OCI-M2 (cell line): ENCODE results near the gene DNAI4.
"Not testable (repeated sequence)": the region's sequence is repeated elsewhere in the genome, so short reads cannot be mapped to it uniquely, and the experiment has no call there.

Experiments
- DNase-seq: peaks from one replicate; lab custom pipeline; 2025; ENCODE audit not compliant: unreplicated experiment; lab: John Stamatoyannopoulos, UW

Gene DNAI4

DNA sequence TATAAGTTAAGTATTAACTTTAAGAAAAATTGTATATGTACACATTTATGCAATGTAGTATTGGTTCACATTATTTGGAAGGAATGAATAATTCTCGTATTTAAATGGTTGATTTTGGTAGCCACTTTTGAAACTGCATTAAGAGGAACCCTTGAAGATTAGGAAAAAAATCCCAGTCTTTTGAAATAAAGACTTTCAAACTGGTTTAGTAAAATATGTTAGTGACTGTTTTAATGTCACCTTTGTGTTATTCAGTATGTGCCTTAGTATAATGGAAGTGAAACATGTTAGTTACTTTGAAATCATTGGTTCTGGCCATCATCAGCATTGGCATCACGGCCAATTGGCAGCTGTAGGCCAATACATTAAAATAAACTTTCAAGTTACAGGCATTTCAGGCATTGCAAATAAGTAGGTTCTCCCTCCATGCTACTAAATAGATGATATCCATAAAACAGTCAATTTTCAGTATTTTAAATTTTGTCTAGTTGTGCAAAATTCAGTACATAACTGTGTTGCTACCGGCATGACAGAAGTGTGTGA is 4.6 kb upstream of the DNAI4 start:
- DNase-seq = no peak

DNA sequence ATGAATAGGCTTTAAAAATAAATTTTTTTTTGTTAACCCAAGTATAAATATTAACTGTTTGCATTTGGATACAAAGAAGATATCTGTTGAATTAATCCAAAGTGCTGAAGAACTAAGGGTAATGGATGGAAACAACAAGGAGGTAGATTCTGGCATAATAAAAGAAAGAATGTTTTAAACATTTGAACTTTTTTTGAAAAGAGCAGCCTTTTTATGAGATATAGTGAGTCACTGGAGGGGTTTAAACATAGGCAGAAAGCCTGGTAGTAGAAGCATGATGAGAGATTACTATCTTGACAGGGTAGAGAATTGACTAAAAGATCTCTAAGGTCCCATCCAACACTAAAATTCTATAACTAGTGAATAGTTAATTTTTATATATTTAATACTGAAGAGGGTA is 2.9 kb upstream of the DNAI4 start:
- no peak for DNase-seq

DNA sequence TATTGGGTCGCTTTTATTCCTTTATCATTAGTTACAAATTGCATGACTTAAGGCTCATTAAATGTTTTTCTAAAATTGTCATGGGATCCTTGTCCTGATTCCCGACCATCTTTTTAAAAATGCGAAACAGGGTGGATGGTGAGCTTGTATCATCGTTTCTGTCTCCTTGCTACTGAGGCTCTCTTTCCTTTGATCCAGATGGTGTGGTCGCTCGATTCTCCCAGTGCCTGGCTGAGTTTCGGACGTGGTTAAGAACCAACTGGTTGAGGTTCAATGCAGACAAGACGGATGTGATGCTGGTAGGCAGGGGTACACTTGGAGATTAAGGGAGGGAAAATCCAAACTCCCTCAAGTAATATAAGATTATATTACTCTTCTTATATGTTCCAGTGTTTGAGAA is 1.3 kb upstream of the DNAI4 start:
- DNase-seq = no peak

- no peak for DNase-seq
These were observed 878 bp upstream of the DNAI4 start for GRCh38 chr1:66925558-66925910.

GRCh38 chr1:66920543-66920942 is 4.1 kb downstream of the DNAI4 start:
- DNase-seq = no peak

GRCh38 chr1:66919828-66920227 is 4.8 kb downstream of the DNAI4 start:
- DNase-seq = no peak

DNA sequence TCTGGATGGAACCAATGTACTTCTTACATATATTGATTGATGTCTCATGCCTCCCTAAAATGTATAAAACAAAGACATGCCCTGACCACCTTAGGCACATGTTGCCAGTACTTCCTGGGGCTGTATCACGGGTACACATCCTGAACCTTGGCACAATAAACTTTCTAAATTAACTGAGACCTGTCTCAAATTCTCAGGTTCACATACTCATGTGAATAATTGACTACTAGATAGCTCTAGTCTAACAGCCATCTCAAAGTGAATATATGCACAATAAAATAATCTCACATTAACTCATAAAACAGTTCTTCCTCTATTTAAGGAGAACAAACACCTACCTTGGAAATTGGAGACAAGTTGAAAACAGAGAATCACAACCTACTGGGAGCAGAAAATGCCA is 5.6 kb downstream of the DNAI4 start:
- DNase-seq = no peak

- DNase-seq = no peak
These were observed 7.2 kb downstream of the DNAI4 start for GRCh38 chr1:66917476-66917875.

DNA sequence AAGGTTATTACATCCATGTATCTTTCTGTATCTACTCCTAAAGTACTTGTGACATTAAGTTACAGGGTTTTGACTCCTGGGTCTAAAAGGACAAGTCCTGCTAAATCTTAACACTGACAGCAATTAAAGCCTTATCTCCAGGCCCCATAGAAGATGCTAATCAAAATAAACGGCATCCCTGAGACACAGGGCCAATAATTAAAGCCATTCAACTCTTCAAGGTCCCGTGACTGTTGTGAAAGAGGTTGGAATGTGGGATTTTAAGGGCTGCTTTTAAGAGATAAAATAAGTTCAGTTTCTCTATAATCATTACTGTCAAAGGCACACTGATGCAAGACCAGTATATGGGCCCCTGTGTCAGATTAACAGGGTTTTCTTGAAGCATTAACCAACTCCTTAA is 8.3 kb downstream of the DNAI4 start:
- DNase-seq = no peak

DNA sequence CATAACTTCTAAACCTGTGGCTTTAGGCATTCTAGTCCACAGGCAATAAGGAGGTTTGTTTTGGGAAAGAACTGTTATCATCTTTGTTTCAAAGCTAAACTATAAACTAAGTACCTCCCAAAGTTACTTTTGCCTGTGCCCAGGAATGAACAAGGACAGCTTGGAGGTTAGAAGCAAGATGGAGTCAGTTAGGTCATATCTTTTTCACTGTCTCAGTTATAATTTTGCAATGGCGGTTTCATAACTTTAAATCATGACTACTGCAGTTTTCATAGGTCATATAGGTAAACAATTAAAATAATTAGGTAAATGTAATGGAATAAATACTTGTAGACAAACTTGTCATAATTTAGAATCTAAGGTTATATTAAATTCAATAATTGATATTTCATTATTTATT is 9.5 kb downstream of the DNAI4 start:
- DNase-seq = not testable (repeated sequence)

DNA sequence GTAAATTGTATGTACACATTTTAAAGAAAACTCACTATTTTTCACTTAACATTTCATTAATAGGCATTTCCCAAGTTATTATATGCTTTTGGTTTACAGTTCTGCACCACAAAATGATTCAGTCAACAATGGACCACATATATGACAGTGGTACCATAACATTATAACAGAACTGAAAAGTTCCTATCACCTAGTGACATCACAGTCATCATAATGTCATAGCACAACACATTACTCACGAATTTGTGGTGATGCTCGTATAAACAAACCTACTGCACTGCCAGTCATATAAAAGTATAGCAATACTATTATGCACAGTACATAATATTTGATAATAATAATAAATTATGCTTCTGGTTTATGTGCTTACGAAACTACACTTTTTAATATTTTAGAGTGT is 30.9 kb downstream of the DNAI4 start:
- DNase-seq = no peak

- DNase-seq = no peak
These were observed 34.0 kb downstream of the DNAI4 start for GRCh38 chr1:66890621-66891020.

DNA sequence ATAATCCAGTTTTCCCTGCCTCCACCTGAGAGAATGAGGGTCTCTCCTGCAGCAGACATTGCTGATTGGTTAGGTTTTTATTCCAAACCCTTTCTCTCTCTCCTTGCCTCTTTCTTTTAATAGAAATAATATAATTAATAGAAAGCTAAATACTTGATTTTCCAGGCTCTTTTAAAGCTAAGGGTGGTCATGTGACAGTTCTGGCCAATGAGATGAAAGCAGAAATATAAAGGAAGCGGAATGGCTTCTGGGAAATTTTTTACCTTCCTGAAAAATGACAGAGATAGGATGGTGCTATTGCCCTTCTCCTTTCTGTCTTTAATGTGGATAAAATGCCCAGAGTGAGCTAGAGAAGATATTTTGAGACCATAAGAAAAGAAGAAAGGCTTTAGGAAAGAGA is 35.6 kb downstream of the DNAI4 start:
- DNase-seq = no peak

GRCh38 chr1:66876664-66877063 is 48.0 kb downstream of the DNAI4 start:
- DNase-seq = no peak

- DNase-seq = no peak
These were observed 51.5 kb downstream of the DNAI4 start for GRCh38 chr1:66873111-66873510.

DNA sequence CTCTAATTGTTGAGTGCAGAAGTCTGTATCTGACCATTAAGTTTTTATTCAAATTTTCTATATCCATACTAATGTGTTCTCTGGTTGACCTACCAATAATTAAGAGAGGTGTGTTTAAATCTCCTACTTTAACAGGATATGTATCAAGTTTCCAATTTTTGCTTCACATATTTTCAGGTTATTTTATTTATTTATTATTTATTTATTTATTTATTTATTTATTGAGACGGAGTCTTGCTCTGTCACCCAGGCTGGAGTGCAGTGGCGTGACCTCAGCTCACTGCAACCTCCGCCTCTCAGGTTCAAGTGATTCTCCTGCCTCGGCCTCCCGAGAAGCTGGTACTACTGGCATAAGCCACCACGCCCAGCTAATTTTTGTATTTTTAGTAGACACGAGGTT is 52.6 kb downstream of the DNAI4 start:
- DNase-seq = not testable (repeated sequence)

DNA sequence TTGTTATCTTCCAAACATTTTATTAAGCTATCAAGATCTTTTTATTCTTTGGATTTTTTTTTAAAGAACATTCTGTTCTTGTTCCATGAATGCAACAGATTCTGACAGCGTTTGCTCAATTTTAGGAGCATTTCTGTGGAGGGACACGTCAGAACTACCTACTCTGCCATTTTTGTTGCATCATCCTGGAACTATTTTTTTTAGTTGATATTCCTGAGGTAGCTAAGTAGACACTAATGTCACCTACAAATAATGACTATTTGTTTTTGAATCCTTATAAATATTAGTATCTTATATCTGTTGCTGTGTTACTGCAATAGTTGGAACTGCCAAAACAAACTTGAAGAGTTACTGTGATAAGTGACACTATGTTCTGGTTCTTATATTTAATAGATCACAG is 57.2 kb downstream of the DNAI4 start:
- no peak for DNase-seq

DNA sequence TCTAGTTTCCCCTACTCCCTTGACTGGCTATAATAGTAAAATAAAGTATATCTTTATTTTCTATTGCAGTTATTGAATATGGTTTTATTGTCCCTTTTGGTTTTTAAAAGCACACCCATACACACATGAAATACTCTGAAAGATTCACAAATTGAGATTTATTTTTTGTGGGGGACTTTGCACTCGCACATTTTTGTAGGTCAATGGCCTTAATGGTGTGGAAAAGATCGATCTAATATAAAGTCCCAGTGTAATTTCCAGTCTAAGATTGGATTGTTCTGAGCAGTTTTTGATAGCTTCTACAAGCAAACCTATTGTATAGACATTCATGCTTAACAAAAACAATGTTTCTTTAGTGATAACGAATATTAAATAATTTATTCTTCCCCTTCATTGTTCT is 64.1 kb downstream of the DNAI4 start:
- no peak for DNase-seq

DNA sequence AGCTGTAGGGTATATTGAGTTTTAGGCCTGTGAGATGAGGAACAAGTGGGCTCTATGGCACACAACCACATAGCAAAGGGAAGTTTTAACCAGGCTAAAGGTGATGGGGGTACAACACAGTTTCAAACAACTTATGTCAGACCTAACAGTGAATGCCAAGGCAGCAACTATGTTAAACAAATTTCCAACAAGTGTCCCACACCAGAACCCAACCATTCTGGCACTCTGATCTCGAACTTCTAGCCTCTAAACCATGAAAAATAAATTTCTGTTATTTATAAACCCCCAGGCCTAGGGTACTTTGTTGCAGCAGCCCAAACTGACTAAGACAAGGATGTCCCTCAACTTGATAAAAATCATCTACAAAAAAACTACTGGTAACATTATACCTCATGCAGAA is 71.3 kb downstream of the DNAI4 start:
- no peak for DNase-seq

GRCh38 chr1:66852870-66853269 is 71.8 kb downstream of the DNAI4 start:
- DNase-seq = no peak

DNA sequence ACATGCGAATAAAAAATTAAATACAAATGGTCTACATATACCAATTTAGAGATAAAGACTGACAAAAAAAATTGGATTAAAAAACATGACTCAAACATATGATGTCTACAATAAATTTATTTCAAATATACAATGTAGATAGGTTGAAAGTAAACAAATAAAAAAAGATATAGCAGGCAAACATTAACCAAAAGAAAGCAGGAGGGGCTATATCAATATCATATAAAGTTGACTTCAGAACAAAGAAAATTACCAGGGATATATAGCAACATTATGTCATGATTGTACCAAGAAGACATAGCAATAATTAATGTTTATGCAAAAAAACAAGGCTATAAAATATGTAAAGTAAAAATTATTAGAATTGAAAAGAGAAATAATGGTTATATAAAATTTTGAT is 73.7 kb downstream of the DNAI4 start:
- no peak for DNase-seq

DNA sequence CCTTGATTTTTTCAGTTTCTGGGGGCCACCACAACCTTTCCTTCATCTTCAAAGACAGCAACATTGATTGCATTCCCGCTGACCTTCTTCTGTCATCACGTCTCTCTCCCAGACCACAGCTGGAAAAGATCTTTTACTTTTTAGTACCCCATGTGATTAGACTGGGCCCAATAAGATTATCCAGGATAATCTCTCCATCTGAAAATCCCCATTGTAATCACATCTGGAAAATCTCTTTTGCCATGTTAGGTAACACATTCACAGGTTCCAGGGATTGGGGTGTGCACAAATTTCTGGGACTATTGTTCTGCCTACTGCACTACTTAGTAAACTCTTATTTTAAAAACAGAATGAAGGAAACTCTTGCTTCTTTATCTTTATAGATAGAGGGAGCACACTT is 76.5 kb downstream of the DNAI4 start:
- no peak for DNase-seq

GRCh38 chr1:66840929-66841328 is 83.7 kb downstream of the DNAI4 start:
- no peak for DNase-seq

DNA sequence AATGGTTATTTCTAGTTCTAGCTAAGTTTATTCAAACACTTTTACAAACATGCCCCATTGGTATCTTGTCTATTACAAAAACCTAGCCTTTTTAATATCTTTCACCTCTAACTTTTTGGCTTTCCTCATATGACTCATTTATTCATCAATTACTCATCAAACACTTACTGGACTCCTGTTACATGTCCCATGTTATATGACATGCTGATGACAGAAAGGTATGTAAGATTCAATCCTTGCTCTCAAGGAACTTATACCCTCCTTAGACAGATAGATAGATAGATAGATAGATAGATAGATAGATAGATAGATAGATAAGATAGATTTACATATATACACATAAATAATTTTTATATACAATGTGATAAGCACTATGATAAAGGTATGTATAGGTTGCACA is 89.7 kb downstream of the DNAI4 start:
- no peak for DNase-seq
